H1 (cell line): ENCODE measurements around the gene TMTC2. TPM values are rescaled to one million over a fixed set of nuclear protein-coding genes. Genes with fewer than 3 reads are reported as not detected.
A peak's percentile ranks its signal among the peaks of the same experiment; 100 is the strongest.

Source experiments
- CTCF ChIA-PET: fragments of 300-600 bp; sonication (Branson Sonifier 250); formaldehyde crosslinking; loops from one replicate; lab custom pipeline; 2021; ENCODE audit not compliant: partially characterized antibody; lab: Charles Lee
- POLR2A ChIA-PET: fragments of 300-600 bp; sonication (Branson Sonifier 250); formaldehyde crosslinking; loops from one replicate; lab custom pipeline; 2021; ENCODE audit warnings: inconsistent platforms; ENCODE audit not compliant: partially characterized antibody; lab: Charles Lee
- DNase-seq, 2 experiments: peaks; one replicate each; pipeline versions ENCODE4 v3.0.0 to v3.0.0-alpha.2; 2010 to 2022; ENCODE audit warnings: low spot score in 2 of 2, low read depth in 1 of 2, mixed read lengths in 1 of 2
- FAIRE-seq: peaks from 2 replicates; lab custom pipeline; 2011; peaks lifted over from hg19 to GRCh38; lab: Jason Lieb, UNC
- H2AFZ ChIP-seq: 2 replicates; pipeline ENCODE4 v1.8.1; 2012; ENCODE audit warnings: low read length, inconsistent platforms
- H2AK5ac ChIP-seq: 2 replicates; pipeline ENCODE4 v1.6.1; 2013; ENCODE audit warnings: low read depth, low read length
- H2BK120ac ChIP-seq: replicated peaks from 2 replicates; pipeline ENCODE3; 2013; ENCODE audit warnings: low read depth, low read length, inconsistent platforms
- H2BK12ac ChIP-seq: 2 replicates; pipeline ENCODE4 v1.6.1; 2013; ENCODE audit warnings: low read depth, low read length
- H2BK15ac ChIP-seq: 2 replicates; pipeline ENCODE4 v1.6.1; 2013; ENCODE audit warnings: low read length
- H2BK20ac ChIP-seq: 2 replicates; pipeline ENCODE4 v1.6.1; 2013; ENCODE audit warnings: low read length
- H2BK5ac ChIP-seq: 2 replicates; pipeline ENCODE4 v1.6.1; 2013; ENCODE audit warnings: low read depth, low read length
- H3K14ac ChIP-seq: 2 replicates; pipeline ENCODE4 v1.6.1; 2013; ENCODE audit warnings: inconsistent platforms; ENCODE audit not compliant: insufficient read length
- H3K18ac ChIP-seq: 2 replicates; pipeline ENCODE4 v1.6.1; 2013; ENCODE audit warnings: low read length; ENCODE audit errors: extremely low read depth
- H3K23ac ChIP-seq: 2 replicates; pipeline ENCODE4 v1.6.1; 2013; ENCODE audit warnings: inconsistent platforms; ENCODE audit not compliant: insufficient read length
- H3K23me2 ChIP-seq: 2 replicates; pipeline ENCODE4 v1.6.1; 2013; ENCODE audit warnings: low read depth, low read length
- H3K27ac ChIP-seq: 2 replicates; pipeline ENCODE4 v1.6.1; 2011; ENCODE audit warnings: low read depth, low read length, inconsistent platforms
- H3K27me3 ChIP-seq, 4 experiments: replicated peaks in 1 of 4; 1 replicate in 1 of 4; 2 replicates in 3 of 4; pipeline versions ENCODE4 v1.6.1 to v1.8.1; 2011 to 2013; ENCODE audit warnings: low read length in 3 of 4, mild to moderate bottlenecking in 3 of 4, inconsistent platforms in 2 of 4, mixed read lengths in 2 of 4, moderate library complexity in 1 of 4; ENCODE audit not compliant: control insufficient read depth in 3 of 4, insufficient read depth in 3 of 4; ENCODE audit errors: extremely low read depth in 1 of 4
- H3K36me3 ChIP-seq, 4 experiments: 2 replicates each; pipeline versions ENCODE4 v1.6.1 to v1.8.1; 2011 to 2013; ENCODE audit warnings: mild to moderate bottlenecking in 4 of 4, low read length in 3 of 4, moderate library complexity in 2 of 4, control low read depth in 1 of 4, inconsistent platforms in 1 of 4; ENCODE audit not compliant: insufficient read depth in 4 of 4, control insufficient read depth in 2 of 4
- H3K4ac ChIP-seq: replicated peaks from 2 replicates; pipeline ENCODE3; 2013; ENCODE audit warnings: low read length, low read depth, mixed read lengths, inconsistent platforms; ENCODE audit not compliant: insufficient read length
- H3K4me1 ChIP-seq, 4 experiments: replicated peaks in 1 of 4; 1 replicate in 1 of 4; 2 replicates in 3 of 4; pipeline versions ENCODE4 v1.6.1 to v1.8.1; 2011 to 2013; ENCODE audit warnings: low read length in 3 of 4, inconsistent platforms in 2 of 4, mixed read lengths in 1 of 4; ENCODE audit not compliant: insufficient read depth in 4 of 4, control insufficient read depth in 3 of 4
- H3K4me2 ChIP-seq, 2 experiments: 2 replicates each; pipeline versions ENCODE4 v1.6.1 to v1.8.1; 2011 to 2013; ENCODE audit warnings: low read depth in 2 of 2, low read length in 2 of 2, control low read depth in 1 of 2, inconsistent platforms in 1 of 2, mild to moderate bottlenecking in 1 of 2; ENCODE audit not compliant: insufficient read depth in 1 of 2
- H3K4me3 ChIP-seq, 4 experiments: fragments of 200-600, 300-600 bp in 1 of 4; sonication (generic), shearing (Covaris generic), sonication (Bioruptor Twin) in 1 of 4; 2 replicates each; pipeline versions ENCODE4 v1.5.1 to v1.8.1; 2011 to 2016; ENCODE audit warnings: low read length in 4 of 4, low read depth in 3 of 4, control low read depth in 2 of 4, inconsistent platforms in 2 of 4, mild to moderate bottlenecking in 2 of 4, mixed read lengths in 1 of 4, moderate library complexity in 1 of 4; ENCODE audit not compliant: insufficient read depth in 2 of 4; ENCODE audit errors: extremely low read depth in 1 of 4
- H3K56ac ChIP-seq: replicated peaks from 2 replicates; pipeline ENCODE3; 2013; ENCODE audit warnings: low read depth, mild to moderate bottlenecking, mixed read lengths, low read length, inconsistent platforms; ENCODE audit not compliant: insufficient read length
- H3K79me1 ChIP-seq: 2 replicates; pipeline ENCODE4 v1.6.1; 2013; ENCODE audit warnings: low read depth, low read length, control low read depth
- H3K79me2 ChIP-seq, 2 experiments: 2 replicates each; pipeline versions ENCODE4 v1.6.1 to v1.8.1; 2012 to 2013; ENCODE audit warnings: low read length in 2 of 2, mild to moderate bottlenecking in 2 of 2, inconsistent platforms in 1 of 2; ENCODE audit not compliant: insufficient read depth in 2 of 2, control insufficient read depth in 1 of 2
- H3K9ac ChIP-seq, 4 experiments: replicated peaks in 1 of 4; 1 replicate in 1 of 4; 2 replicates in 3 of 4; pipeline versions ENCODE4 v1.6.1 to v1.8.1; 2011 to 2013; ENCODE audit warnings: low read depth in 3 of 4, low read length in 3 of 4, control low read depth in 2 of 4, mild to moderate bottlenecking in 2 of 4, moderate library complexity in 2 of 4, inconsistent platforms in 1 of 4; ENCODE audit errors: extremely low read depth in 1 of 4
- H3K9me3 ChIP-seq, 2 experiments: 2 replicates each; pipeline versions ENCODE4 v1.6.1 to v1.8.1; 2012 to 2013; ENCODE audit warnings: mild to moderate bottlenecking in 2 of 2, moderate library complexity in 2 of 2, control low read depth in 1 of 2, inconsistent platforms in 1 of 2, low read depth in 1 of 2, low read length in 1 of 2, mixed read lengths in 1 of 2; ENCODE audit not compliant: insufficient read depth in 2 of 2
- H4K20me1 ChIP-seq, 2 experiments: replicated peaks in 1 of 2; 2 replicates each; pipeline versions ENCODE3 to v1.8.1; 2011 to 2013; ENCODE audit warnings: inconsistent platforms in 2 of 2, low read length in 2 of 2, mild to moderate bottlenecking in 1 of 2; ENCODE audit not compliant: insufficient read depth in 2 of 2, control insufficient read depth in 1 of 2
- H4K5ac ChIP-seq: 2 replicates; pipeline ENCODE4 v1.6.1; 2013; ENCODE audit warnings: low read length, low read depth, mixed read lengths, inconsistent platforms; ENCODE audit not compliant: insufficient read length
- H4K8ac ChIP-seq: 2 replicates; pipeline ENCODE4 v1.8.0; 2013; ENCODE audit warnings: mild to moderate bottlenecking, moderate library complexity, low read length, inconsistent platforms; ENCODE audit not compliant: insufficient read depth; ENCODE audit errors: extremely low read depth
- H4K91ac ChIP-seq: replicated peaks from 2 replicates; pipeline ENCODE3; 2013; ENCODE audit warnings: low read length, mixed read lengths, inconsistent platforms; ENCODE audit not compliant: insufficient read length
- CEBPB ChIP-seq: IDR thresholded peaks from 2 replicates; pipeline ENCODE4 v1.6.1; 2012; ENCODE audit warnings: low read depth, low read length
- EZH2 ChIP-seq: fragments of 200-600 bp; sonication (generic); IDR thresholded peaks from 2 replicates; pipeline ENCODE4 v1.7.1; 2012; ENCODE audit warnings: low read depth, mild to moderate bottlenecking, moderate library complexity, low read length, inconsistent platforms; ENCODE audit not compliant: severe bottlenecking
- WGBS, 2 experiments: shearing (Covaris generic) in 1 of 2; methylation state at CpG; one replicate each; pipeline versions ENCODE4 v1.1.6 to v1.1.7; 2013 to 2015; ENCODE audit warnings: low lambda C conversion rate in 2 of 2, mixed read lengths in 2 of 2, inconsistent platforms in 1 of 2, low coverage in 1 of 2, missing lambda C conversion rate in 1 of 2; ENCODE audit not compliant: insufficient replicate concordance in 2 of 2, insufficient coverage in 1 of 2, insufficient read length in 1 of 2; ENCODE audit errors: extremely low coverage in 1 of 2, missing lambda C conversion rate in 1 of 2; 5-methylcytosine and 5-hydroxymethylcytosine counted together
- polyA plus RNA-seq, 7 experiments: library from polyadenylated mRNA; depleted of rRNA in 3 of 7; stranded (reverse) in 5 of 7; unstranded in 2 of 7; fragments of >200 nt in 5 of 7; fragments of 200-250 nt in 2 of 7; gene quantifications; 1 replicate in 5 of 7; 2 replicates in 1 of 7; 4 replicates in 1 of 7; pipeline versions ENCODE4 v1.2.1 to v1.2.3, GENCODE V29; 2011 to 2013; ENCODE audit warnings: missing spikeins in 2 of 7, mixed read lengths in 2 of 7
- total RNA-seq: library from RNA; stranded (reverse); fragmentation: NEBNext Ultra II Directional; extraction: Animal tissue kit (Norgen Biotek cat#: 25700); gene quantifications from 2 replicates; pipeline ENCODE4 v1.2.1, GENCODE V29; 2021

Gene TMTC2
- total and polyA plus RNA-seq, 2 of the 8 experiments (the other 6 are each of a cell fraction or from before 2014, with no cell fraction given): 2.3 to 3.9 TPM

- no peaks in the 10 kb centered on the region for H3K79me2 ChIP-seq
Measured at GRCh38 chr12:82730953-82731459, 44.3 kb downstream of the TMTC2 start.

More at GRCh38 chr12:82730953-82731459, 44.3 kb downstream of the TMTC2 start:
- Histone ChIP-seq H3K79me1 (no peaks in the 10 kb centered on the region), H3K4ac (no peak overlapping the region), H3K23ac (no peak overlapping the region), H3K36me3 (peaks cover 0 to 4% (median 0%) of the 10 kb centered on the region in 4 experiments; a peak in 1 of 8 replicates), H2BK20ac (no peak overlapping the region), H2BK5ac (no peak overlapping the region), H2AK5ac (no peak overlapping the region), H3K9ac (no peak overlapping the region), H3K4me3 (no peak overlapping the region), H4K5ac (no peak overlapping the region), H4K8ac (no peak overlapping the region), H3K18ac (no peak overlapping the region), H3K4me2 (no peak overlapping the region), H3K4me1 (0 out of 7 replicates have a peak, but pooled peaks cover 0 to 2% (median 0%) of the 10 kb centered on the region in 4 experiments), H3K56ac (no peak overlapping the region)
- POLR2A ChIA-PET: no interaction called here
- DNase-seq: no peak
- WGBS, 2 experiments: 94% methylated on average over 7 of the region's 7 CpGs; no CpG with 5 or more reads in 1 of the 2 experiments
- TF ChIP-seq EZH2 (no peak), CEBPB (peak; percentile 68)
- TF ChIP-seq, all 59 proteins: peak for 1
- no peak overlapping the region for H3K14ac ChIP-seq
- no peaks in the 10 kb centered on the region for H3K27me3 ChIP-seq
- no peak for FAIRE-seq
- CTCF ChIA-PET: interaction anchor here (1.0 kb wide), 2 partner anchors 11 to 45 kb away, joined by 3 read pairs; no protein-coding TSS in a partner anchor
- H2BK120ac ChIP-seq: no peak overlapping the region
- no peak overlapping the region for H3K27ac ChIP-seq
- peaks cover 0 to 7% of the 10 kb centered on the region in 2 experiments; a peak in 1 of 4 replicates for H3K9me3 ChIP-seq
- H3K23me2 ChIP-seq: no peaks in the 10 kb centered on the region
- H2AFZ ChIP-seq: no peak overlapping the region
- H2BK12ac ChIP-seq: no peak overlapping the region
- no peak overlapping the region for H2BK15ac ChIP-seq
- no peaks in the 10 kb centered on the region for H4K20me1 ChIP-seq
- no peak overlapping the region for H4K91ac ChIP-seq
